K562 (cell line): ENCODE results near the gene H3-3A. TPM values are rescaled to one million over a fixed set of nuclear protein-coding genes. Genes with fewer than 3 reads are reported as not detected.

Experiments
- MTA3 ChIP-seq: fragments of 450-650 bp; formaldehyde crosslinking; IDR thresholded peaks from 2 replicates; pipeline ENCODE4 v1.6.1; 2017; ENCODE audit warnings: mild to moderate bottlenecking, borderline replicate concordance
- NR1H2 ChIP-seq: sonication (generic); formaldehyde crosslinking; IDR thresholded peaks from 2 replicates; pipeline ENCODE4 v1.4.0; 2020; ENCODE audit warnings: mild to moderate bottlenecking, missing genetic modification reagents
- TBL1XR1 ChIP-seq, 2 experiments: IDR thresholded peaks; 2 replicates each; pipeline ENCODE4 v1.6.1; 2012; ENCODE audit warnings: improper control_type of control experiment in 2 of 2, low read length in 2 of 2, mild to moderate bottlenecking in 1 of 2
- ZC3H11A ChIP-seq: IDR thresholded peaks from 2 replicates; pipeline ENCODE4 v1.6.1; 2012; ENCODE audit warnings: low read depth, low read length, improper control_type of control experiment
- ZNF165 ChIP-seq: fragments of 250-450 bp; sonication (Bioruptor Pico); IDR thresholded peaks from 2 replicates; pipeline ENCODE4 v1.4.0; 2020; ENCODE audit warnings: borderline replicate concordance
- polyA plus RNA-seq, 8 experiments: library from polyadenylated mRNA; depleted of rRNA in 4 of 8; stranded (reverse) in 5 of 8; unstranded in 3 of 8; fragments of >200 nt; fragmentation: Nextera tagmentation in 2 of 8; fragmentation: Illumina TruSeq in 1 of 8; extraction: Ambion mirVana in 2 of 8; extraction: Trizol in 1 of 8; gene quantifications; 2 replicates each; pipeline versions ENCODE4 v1.2.1 to v1.2.3, GENCODE V29; 2011 to 2014; ENCODE audit warnings: inconsistent platforms in 1 of 8, missing spikeins in 1 of 8
- total RNA-seq, 7 experiments: library from RNA; depleted of rRNA in 6 of 7; stranded (reverse); fragments of >200 nt in 6 of 7; fragmentation: Illumina TruSeq in 2 of 7; extraction: Trizol in 2 of 7; gene quantifications; 2 replicates each; pipeline versions ENCODE4 v1.2.1 to v1.2.3, GENCODE V29; 2011 to 2021; ENCODE audit warnings: low replicate concordance in 1 of 7
- TF ChIP-seq, protein P1 (sequence below), 2 experiments: fragments of 450-650 bp; formaldehyde crosslinking in 1 of 2; IDR thresholded peaks; 2 replicates each; pipeline versions ENCODE4 v1.4.0 to v1.6.1; 2014 to 2020; ENCODE audit warnings: mild to moderate bottlenecking in 2 of 2, borderline replicate concordance in 1 of 2, low read depth in 1 of 2
- TF ChIP-seq, protein P2 (sequence below): fragments of 200-600 bp; sonication (generic); IDR thresholded peaks from one replicate; pipeline ENCODE4 v1.6.1; 2012; ENCODE audit warnings: mild to moderate bottlenecking, low read depth, low read length, inconsistent platforms

Gene H3-3A
- total and polyA plus RNA-seq, 9 of the 15 experiments (the other 6 are each of a cell fraction or from before 2014, with no cell fraction given) = 426 to 1,083 (median 591) TPM

DNA sequence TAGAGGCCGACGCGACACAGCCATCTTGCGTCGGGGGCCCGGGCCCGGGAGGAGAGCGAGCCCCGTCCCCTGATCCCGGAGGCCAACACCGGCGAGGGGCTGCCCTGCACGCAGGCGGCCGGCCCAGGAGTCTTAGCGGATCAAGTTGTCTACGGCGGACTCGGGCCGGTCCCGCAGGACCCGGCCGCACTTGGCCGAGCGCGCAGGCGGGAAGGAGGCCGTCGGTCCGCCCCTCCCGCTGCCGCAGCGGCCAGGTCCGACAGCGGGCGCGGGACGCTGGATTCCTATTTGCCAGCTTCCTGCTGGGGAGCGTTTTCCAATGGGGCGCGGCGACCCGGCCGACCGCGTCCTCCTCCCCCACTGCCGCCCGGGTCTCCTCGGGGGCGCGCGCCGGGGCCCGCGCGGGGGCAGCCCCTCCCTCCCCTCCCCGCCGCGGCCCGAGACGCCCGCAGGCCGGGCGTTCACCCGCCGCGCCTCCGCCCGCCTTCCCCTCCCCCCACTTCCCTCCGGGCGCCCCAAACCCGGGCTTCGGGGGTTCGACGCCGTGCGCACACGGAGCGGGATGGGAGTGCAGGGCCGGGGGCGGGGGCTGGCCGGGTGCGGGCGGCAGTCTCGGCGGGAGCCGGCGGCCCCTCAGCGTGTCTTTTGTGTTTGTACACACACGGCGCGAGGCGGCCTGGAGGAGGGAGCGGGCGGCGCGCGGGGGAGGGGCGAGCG is 517 bp upstream of the H3-3A start (continued):
- TF ChIP-seq, protein P1, sequence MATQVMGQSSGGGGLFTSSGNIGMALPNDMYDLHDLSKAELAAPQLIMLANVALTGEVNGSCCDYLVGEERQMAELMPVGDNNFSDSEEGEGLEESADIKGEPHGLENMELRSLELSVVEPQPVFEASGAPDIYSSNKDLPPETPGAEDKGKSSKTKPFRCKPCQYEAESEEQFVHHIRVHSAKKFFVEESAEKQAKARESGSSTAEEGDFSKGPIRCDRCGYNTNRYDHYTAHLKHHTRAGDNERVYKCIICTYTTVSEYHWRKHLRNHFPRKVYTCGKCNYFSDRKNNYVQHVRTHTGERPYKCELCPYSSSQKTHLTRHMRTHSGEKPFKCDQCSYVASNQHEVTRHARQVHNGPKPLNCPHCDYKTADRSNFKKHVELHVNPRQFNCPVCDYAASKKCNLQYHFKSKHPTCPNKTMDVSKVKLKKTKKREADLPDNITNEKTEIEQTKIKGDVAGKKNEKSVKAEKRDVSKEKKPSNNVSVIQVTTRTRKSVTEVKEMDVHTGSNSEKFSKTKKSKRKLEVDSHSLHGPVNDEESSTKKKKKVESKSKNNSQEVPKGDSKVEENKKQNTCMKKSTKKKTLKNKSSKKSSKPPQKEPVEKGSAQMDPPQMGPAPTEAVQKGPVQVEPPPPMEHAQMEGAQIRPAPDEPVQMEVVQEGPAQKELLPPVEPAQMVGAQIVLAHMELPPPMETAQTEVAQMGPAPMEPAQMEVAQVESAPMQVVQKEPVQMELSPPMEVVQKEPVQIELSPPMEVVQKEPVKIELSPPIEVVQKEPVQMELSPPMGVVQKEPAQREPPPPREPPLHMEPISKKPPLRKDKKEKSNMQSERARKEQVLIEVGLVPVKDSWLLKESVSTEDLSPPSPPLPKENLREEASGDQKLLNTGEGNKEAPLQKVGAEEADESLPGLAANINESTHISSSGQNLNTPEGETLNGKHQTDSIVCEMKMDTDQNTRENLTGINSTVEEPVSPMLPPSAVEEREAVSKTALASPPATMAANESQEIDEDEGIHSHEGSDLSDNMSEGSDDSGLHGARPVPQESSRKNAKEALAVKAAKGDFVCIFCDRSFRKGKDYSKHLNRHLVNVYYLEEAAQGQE (IDR thresholded peaks at IDR 0.05; ENCODE audit: borderline replicate concordance) = 0 out of 2 replicates have a peak, but pooled peaks have one; percentile 3
- TF ChIP-seq, protein P1 (CRISPR knock-in tag; IDR thresholded peaks at IDR 0.05; ENCODE audit: low read depth) = peak; percentile 84
- TF ChIP-seq NR1H2 (CRISPR knock-in tag) = no peak
- TF ChIP-seq TBL1XR1 (IDR thresholded peaks at IDR 0.05; ENCODE audit: low read length in 2 of 2) = 0 out of 4 replicates have a peak, but pooled peaks of 1 of the 2 experiments have one; percentile 37
- peak; percentile 89 for TF ChIP-seq MTA3
- TF ChIP-seq, protein P2, sequence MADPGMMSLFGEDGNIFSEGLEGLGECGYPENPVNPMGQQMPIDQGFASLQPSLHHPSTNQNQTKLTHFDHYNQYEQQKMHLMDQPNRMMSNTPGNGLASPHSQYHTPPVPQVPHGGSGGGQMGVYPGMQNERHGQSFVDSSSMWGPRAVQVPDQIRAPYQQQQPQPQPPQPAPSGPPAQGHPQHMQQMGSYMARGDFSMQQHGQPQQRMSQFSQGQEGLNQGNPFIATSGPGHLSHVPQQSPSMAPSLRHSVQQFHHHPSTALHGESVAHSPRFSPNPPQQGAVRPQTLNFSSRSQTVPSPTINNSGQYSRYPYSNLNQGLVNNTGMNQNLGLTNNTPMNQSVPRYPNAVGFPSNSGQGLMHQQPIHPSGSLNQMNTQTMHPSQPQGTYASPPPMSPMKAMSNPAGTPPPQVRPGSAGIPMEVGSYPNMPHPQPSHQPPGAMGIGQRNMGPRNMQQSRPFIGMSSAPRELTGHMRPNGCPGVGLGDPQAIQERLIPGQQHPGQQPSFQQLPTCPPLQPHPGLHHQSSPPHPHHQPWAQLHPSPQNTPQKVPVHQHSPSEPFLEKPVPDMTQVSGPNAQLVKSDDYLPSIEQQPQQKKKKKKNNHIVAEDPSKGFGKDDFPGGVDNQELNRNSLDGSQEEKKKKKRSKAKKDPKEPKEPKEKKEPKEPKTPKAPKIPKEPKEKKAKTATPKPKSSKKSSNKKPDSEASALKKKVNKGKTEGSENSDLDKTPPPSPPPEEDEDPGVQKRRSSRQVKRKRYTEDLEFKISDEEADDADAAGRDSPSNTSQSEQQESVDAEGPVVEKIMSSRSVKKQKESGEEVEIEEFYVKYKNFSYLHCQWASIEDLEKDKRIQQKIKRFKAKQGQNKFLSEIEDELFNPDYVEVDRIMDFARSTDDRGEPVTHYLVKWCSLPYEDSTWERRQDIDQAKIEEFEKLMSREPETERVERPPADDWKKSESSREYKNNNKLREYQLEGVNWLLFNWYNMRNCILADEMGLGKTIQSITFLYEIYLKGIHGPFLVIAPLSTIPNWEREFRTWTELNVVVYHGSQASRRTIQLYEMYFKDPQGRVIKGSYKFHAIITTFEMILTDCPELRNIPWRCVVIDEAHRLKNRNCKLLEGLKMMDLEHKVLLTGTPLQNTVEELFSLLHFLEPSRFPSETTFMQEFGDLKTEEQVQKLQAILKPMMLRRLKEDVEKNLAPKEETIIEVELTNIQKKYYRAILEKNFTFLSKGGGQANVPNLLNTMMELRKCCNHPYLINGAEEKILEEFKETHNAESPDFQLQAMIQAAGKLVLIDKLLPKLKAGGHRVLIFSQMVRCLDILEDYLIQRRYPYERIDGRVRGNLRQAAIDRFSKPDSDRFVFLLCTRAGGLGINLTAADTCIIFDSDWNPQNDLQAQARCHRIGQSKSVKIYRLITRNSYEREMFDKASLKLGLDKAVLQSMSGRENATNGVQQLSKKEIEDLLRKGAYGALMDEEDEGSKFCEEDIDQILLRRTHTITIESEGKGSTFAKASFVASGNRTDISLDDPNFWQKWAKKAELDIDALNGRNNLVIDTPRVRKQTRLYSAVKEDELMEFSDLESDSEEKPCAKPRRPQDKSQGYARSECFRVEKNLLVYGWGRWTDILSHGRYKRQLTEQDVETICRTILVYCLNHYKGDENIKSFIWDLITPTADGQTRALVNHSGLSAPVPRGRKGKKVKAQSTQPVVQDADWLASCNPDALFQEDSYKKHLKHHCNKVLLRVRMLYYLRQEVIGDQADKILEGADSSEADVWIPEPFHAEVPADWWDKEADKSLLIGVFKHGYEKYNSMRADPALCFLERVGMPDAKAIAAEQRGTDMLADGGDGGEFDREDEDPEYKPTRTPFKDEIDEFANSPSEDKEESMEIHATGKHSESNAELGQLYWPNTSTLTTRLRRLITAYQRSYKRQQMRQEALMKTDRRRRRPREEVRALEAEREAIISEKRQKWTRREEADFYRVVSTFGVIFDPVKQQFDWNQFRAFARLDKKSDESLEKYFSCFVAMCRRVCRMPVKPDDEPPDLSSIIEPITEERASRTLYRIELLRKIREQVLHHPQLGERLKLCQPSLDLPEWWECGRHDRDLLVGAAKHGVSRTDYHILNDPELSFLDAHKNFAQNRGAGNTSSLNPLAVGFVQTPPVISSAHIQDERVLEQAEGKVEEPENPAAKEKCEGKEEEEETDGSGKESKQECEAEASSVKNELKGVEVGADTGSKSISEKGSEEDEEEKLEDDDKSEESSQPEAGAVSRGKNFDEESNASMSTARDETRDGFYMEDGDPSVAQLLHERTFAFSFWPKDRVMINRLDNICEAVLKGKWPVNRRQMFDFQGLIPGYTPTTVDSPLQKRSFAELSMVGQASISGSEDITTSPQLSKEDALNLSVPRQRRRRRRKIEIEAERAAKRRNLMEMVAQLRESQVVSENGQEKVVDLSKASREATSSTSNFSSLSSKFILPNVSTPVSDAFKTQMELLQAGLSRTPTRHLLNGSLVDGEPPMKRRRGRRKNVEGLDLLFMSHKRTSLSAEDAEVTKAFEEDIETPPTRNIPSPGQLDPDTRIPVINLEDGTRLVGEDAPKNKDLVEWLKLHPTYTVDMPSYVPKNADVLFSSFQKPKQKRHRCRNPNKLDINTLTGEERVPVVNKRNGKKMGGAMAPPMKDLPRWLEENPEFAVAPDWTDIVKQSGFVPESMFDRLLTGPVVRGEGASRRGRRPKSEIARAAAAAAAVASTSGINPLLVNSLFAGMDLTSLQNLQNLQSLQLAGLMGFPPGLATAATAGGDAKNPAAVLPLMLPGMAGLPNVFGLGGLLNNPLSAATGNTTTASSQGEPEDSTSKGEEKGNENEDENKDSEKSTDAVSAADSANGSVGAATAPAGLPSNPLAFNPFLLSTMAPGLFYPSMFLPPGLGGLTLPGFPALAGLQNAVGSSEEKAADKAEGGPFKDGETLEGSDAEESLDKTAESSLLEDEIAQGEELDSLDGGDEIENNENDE = no peak
- 0 out of 2 replicates have a peak, but pooled peaks have one; percentile 2 for TF ChIP-seq ZNF165 (CRISPR knock-in tag)
- no peak for TF ChIP-seq ZC3H11A
